SU-DHL-6 (cell line): Measurements from ENCODE around the gene PTCRA.

Experiments
- EZH2phosphoT487 ChIP-seq: fragments of 200-600 bp; sonication (generic), shearing (Covaris generic); conservative IDR thresholded peaks from 2 replicates; pipeline ENCODE4 v1.6.1; 2018; ENCODE audit warnings: mild to moderate bottlenecking, antibody characterized with exemption, low read length, moderate library complexity, mixed read lengths
- TF ChIP-seq, protein P1 (sequence below): fragments of 200-600 bp; sonication (generic); IDR thresholded peaks from one replicate; pipeline ENCODE4 v1.5.1; 2017; ENCODE audit warnings: antibody characterized with exemption, mild to moderate bottlenecking, low read length, moderate library complexity; ENCODE audit not compliant: insufficient read depth, poor library complexity, severe bottlenecking

DNA sequence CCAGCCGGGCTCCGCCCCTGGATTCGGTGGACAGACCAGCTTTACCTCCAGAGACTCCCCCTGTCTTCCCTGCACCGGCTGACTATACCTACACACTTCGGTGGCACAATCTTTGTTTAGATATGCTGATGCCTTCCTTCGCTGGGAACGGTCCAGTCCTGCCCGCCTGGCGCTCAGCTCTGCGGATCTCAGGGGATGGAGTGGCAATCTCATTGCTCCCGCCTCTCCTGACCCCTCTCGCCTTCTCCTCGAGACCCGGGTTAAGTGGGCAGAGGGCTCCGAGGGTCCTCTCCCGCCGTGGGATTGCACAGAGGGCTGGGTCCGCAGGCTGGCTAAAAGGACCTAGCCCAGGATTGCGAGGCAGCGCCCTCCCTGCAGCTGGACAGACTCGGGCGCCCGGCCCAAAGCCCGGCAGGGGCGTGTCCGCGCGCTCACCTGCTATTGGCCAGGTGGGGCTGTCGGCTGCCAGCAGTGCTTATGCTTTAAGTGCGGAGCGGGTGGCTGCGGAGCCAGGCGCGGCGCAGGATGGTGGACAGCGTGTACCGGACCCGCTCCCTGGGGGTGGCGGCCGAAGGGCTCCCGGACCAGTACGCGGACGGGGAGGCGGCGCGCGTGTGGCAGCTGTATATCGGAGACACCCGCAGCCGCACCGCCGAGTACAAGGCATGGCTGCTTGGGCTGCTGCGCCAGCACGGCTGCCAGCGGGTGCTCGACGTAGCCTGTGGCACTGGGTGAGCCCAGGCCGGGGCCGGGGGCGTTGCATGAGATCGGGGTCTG lies 44.6 kb downstream of the PTCRA start, which contains the start of gene GNMT:
- TF ChIP-seq, protein P1, sequence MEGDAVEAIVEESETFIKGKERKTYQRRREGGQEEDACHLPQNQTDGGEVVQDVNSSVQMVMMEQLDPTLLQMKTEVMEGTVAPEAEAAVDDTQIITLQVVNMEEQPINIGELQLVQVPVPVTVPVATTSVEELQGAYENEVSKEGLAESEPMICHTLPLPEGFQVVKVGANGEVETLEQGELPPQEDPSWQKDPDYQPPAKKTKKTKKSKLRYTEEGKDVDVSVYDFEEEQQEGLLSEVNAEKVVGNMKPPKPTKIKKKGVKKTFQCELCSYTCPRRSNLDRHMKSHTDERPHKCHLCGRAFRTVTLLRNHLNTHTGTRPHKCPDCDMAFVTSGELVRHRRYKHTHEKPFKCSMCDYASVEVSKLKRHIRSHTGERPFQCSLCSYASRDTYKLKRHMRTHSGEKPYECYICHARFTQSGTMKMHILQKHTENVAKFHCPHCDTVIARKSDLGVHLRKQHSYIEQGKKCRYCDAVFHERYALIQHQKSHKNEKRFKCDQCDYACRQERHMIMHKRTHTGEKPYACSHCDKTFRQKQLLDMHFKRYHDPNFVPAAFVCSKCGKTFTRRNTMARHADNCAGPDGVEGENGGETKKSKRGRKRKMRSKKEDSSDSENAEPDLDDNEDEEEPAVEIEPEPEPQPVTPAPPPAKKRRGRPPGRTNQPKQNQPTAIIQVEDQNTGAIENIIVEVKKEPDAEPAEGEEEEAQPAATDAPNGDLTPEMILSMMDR = no peak
- TF ChIP-seq EZH2phosphoT487 = no peak
